CD4-positive, alpha-beta memory T cell (primary cell): ENCODE measurements around the gene ARID4A. TPM values are rescaled to one million over a fixed set of nuclear protein-coding genes. Genes with fewer than 3 reads are reported as not detected.

ENCODE experiments used
- CTCF ChIA-PET: fragments of 350-600 bp; sonication (Branson Sonifier 250); formaldehyde crosslinking; loops from one replicate; lab custom pipeline; 2021; ENCODE audit warnings: inconsistent platforms; ENCODE audit not compliant: partially characterized antibody; lab: Charles Lee
- POLR2A ChIA-PET: fragments of 350-600 bp; sonication (Branson Sonifier 250); formaldehyde crosslinking; loops from one replicate; lab custom pipeline; 2021; ENCODE audit not compliant: partially characterized antibody; lab: Charles Lee
- DNase-seq, 5 donors: peaks; one replicate each; pipeline versions ENCODE4 v3.0.0 to v3.0.0-alpha.2; 2020 to 2022; ENCODE audit warnings: mixed read lengths in 1 of 5
- H3K27ac ChIP-seq: one replicate; pipeline ENCODE4 v1.7.0; 2013; ENCODE audit warnings: low read depth, low read length
- H3K27me3 ChIP-seq: 2 replicates; pipeline ENCODE4 v1.7.0; 2013; ENCODE audit warnings: mild to moderate bottlenecking, low read length, moderate library complexity; ENCODE audit not compliant: insufficient read depth
- H3K36me3 ChIP-seq: 2 replicates; pipeline ENCODE4 v1.7.0; 2013; ENCODE audit warnings: mild to moderate bottlenecking, low read length, moderate library complexity; ENCODE audit not compliant: insufficient read depth
- H3K4me1 ChIP-seq: 2 replicates; pipeline ENCODE4 v1.7.0; 2013; ENCODE audit warnings: mild to moderate bottlenecking, low read length, moderate library complexity; ENCODE audit not compliant: insufficient read depth
- H3K4me3 ChIP-seq, 2 donors: one replicate each; pipeline ENCODE4 v1.7.0; 2013; ENCODE audit warnings: low read length in 2 of 2, mild to moderate bottlenecking in 1 of 2
- H3K9me3 ChIP-seq, 2 donors: one replicate each; pipeline ENCODE4 v1.7.0; 2013; ENCODE audit warnings: low read length in 2 of 2, control low read depth in 1 of 2; ENCODE audit not compliant: control insufficient read depth in 1 of 2
- H3K27ac Mint-ChIP-seq, 7 donors: one replicate each; pipeline ENCODE4 v1.8.0; 2020 to 2021; ENCODE audit warnings: mixed read lengths in 7 of 7, mild to moderate bottlenecking in 6 of 7, inconsistent platforms in 3 of 7, moderate library complexity in 3 of 7
- H3K27me3 Mint-ChIP-seq, 2 donors: one replicate each; pipeline ENCODE4 v1.8.0; 2020 to 2021; ENCODE audit warnings: mixed read lengths in 2 of 2
- H3K36me3 Mint-ChIP-seq, 2 donors: one replicate each; pipeline ENCODE4 v1.8.0; 2020 to 2021; ENCODE audit warnings: mixed read lengths in 2 of 2, inconsistent platforms in 1 of 2, mild to moderate bottlenecking in 1 of 2
- H3K4me1 Mint-ChIP-seq, 4 donors: one replicate each; pipeline ENCODE4 v1.8.0; 2020 to 2021; ENCODE audit warnings: mixed read lengths in 4 of 4, mild to moderate bottlenecking in 1 of 4
- H3K4me3 Mint-ChIP-seq, 8 donors: one replicate each; pipeline ENCODE4 v1.8.0; 2020 to 2021; ENCODE audit warnings: mixed read lengths in 8 of 8, mild to moderate bottlenecking in 7 of 8, moderate library complexity in 6 of 8, inconsistent platforms in 3 of 8
- H3K9me3 Mint-ChIP-seq, 8 donors: one replicate each; pipeline ENCODE4 v1.8.0; 2020 to 2021; ENCODE audit warnings: mixed read lengths in 8 of 8, mild to moderate bottlenecking in 5 of 8, inconsistent platforms in 3 of 8, moderate library complexity in 1 of 8
- intact Hi-C: fragments of 100-400 bp; cut with micrococcal nuclease; formaldehyde crosslinking; loops from one replicate; pipeline ENCODE4 v1.15.1; 2023
- polyA plus RNA-seq, 2 donors: library from polyadenylated mRNA; unstranded; fragments of 300-500 nt; fragmentation: Illumina TruSeq; gene quantifications; one replicate each; pipeline ENCODE4 v1.2.3, GENCODE V29; 2021
- total RNA-seq, 2 experiments: library from RNA; stranded (reverse); gene quantifications; one replicate each; pipeline ENCODE4 v1.2.3, GENCODE V29; 2021

ARID4A gene
- total and polyA plus RNA-seq, 4 experiments from 2014 or later, result 12.8 to 84.1 (median 58.8) TPM

DNA sequence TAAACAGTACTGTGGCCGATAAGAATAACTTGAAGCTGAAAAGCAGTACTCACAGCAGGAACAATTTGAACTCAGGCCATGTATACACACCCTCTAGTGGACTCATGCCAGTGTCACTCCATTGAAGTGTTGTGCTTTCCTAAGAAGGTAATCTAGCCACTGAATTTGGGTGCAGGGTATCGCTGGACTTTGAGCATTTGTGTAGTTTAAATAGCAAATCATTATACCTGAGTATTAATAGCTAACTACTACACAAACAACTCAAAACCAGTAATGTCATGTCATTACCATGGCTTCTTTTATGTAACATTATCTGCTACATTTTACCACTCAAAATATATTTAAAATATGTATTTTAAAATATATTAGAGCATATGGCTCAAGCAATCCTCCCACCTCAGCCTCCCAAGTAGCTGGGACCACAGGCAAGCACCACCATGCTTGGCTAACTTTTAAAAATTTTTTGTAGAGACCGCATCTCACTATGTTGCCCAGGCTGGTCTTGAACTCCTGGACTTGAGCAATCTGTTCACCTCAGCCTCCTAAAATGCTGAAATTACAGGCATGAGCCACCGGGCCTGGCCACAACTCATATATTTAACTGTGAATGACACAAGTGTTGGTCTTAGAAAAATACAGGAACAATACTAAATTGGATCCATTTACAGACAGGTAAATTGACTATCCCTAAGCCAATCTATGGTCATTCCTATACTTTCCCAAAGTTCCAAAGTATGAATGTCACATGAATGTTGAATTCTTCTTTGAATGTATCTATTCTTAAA lies 25.6 kb upstream of the ARID4A start:
- Mint-ChIP-seq H3K27ac (peak overlapping the region in 3 of 7 donors; percentile 12 to 36 (median 36)), H3K4me1 (peaks cover 24 to 54% (median 30%) of the 10 kb centered on the region in 4 donors), H3K9me3 (no peaks in the 10 kb centered on the region), H3K27me3 (no peaks in the 10 kb centered on the region), H3K36me3 (peaks cover 32 to 71% of the 10 kb centered on the region in 2 donors), H3K4me3 (no peak overlapping the region)
- DNase-seq, result no peak
- no peaks in the 10 kb centered on the region for H3K27me3 ChIP-seq
- no peak overlapping the region for H3K4me3 ChIP-seq
- H3K27ac ChIP-seq, result no peak overlapping the region
- intact Hi-C loops, result no loop called here
- peaks cover 45% of the 10 kb centered on the region for H3K4me1 ChIP-seq
- POLR2A ChIA-PET, result interaction anchor here (0.8 to 6.6 kb wide), 3 partner anchors 8 to 34 kb away, joined by 3 to 46 read pairs (median 4); partner anchors contain the start of gene ARID4A
- CTCF ChIA-PET, result no interaction called here
- no peaks in the 10 kb centered on the region for H3K9me3 ChIP-seq
- H3K36me3 ChIP-seq, result peaks cover 59% of the 10 kb centered on the region

DNA sequence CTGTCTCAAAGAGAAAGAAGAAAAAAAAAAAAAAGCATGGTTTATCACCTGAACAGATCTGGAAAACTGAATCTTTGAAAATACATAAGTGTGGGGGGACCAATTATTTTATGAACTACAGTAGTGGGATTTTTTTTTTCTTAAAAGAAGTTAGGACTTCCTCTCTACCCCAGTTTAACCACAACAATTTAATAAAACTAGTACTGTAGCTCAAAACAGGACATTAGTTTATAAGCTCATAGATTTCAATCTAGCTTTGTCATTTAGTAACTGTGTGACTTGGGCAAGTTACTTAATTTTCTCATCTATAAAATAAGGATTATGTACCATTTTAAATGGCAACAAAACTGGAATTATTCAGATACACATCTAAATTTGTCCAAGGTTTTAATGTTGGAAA lies 23.5 kb upstream of the ARID4A start:
- no peak overlapping the region for H3K4me3 ChIP-seq
- peak overlapping the region in 7 of 8 donors; percentile 9 to 62 (median 45) for H3K4me3 Mint-ChIP-seq
- H3K36me3 Mint-ChIP-seq, result peaks cover 33 to 71% of the 10 kb centered on the region in 2 donors
- ChIA-PET CTCF (interaction anchor here (1.4 kb wide), 1 partner anchor 122 kb away, joined by 4 read pairs; no protein-coding TSS in a partner anchor), POLR2A (interaction anchor here (0.7 to 6.6 kb wide), 5 partner anchors 10 to 76 kb away, joined by 3 to 46 read pairs (median 4); partner anchors contain the start of genes ARID4A and PSMA3)
- H3K27me3 Mint-ChIP-seq, result no peaks in the 10 kb centered on the region
- no peaks in the 10 kb centered on the region for H3K9me3 Mint-ChIP-seq
- intact Hi-C loops, result no loop called here
- H3K27ac Mint-ChIP-seq, result peak overlapping the region; percentile 38 to 88 (median 73)
- DNase-seq, result no peak
- H3K27me3 ChIP-seq, result no peaks in the 10 kb centered on the region
- peaks cover 30 to 53% (median 38%) of the 10 kb centered on the region in 4 donors for H3K4me1 Mint-ChIP-seq
- H3K27ac ChIP-seq, result no peak overlapping the region
- peaks cover 49% of the 10 kb centered on the region for H3K36me3 ChIP-seq
- H3K9me3 ChIP-seq, result no peaks in the 10 kb centered on the region
- peaks cover 50% of the 10 kb centered on the region for H3K4me1 ChIP-seq

DNA sequence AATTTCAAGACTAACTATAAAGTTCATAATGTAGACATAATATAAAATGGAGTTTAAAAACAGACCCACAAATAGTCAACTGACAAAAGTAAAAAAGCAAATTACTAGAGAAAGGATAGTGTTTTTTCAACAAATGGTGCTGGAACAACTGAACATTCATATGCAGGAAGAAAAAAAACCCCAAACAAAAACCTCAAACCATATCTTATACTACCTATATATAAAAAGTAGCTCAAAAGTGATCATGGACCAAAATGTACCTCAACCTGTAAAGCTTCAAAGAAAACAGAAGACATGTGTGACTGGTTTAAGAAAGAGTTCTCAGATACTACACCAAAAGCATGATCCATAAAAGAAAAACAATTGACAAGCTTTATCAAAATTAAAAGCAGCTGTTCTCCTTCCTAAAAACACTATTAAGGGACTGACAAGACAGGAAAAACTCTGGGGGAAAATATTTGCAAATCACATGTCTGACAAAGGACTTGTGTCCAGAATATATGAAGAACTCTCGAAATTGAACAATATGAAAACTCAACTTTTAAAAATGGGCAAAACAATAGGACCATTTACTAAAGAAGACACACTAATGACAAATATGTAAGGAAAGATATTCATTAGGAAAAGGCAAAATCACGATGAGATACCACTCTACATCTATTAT lies 22.7 kb upstream of the ARID4A start:
- ChIA-PET POLR2A (interaction anchor here (0.7 to 6.6 kb wide), 5 partner anchors 11 to 77 kb away, joined by 3 to 46 read pairs (median 4); partner anchors contain the start of genes ARID4A and PSMA3), CTCF (interaction anchor here (1.4 kb wide), 1 partner anchor 121 kb away, joined by 4 read pairs; no protein-coding TSS in a partner anchor)
- Mint-ChIP-seq H3K27me3 (no peaks in the 10 kb centered on the region), H3K9me3 (no peaks in the 10 kb centered on the region), H3K27ac (peak overlapping the region in 6 of 7 donors; percentile 0 to 88 (median 64)), H3K4me1 (peaks cover 33 to 53% (median 44%) of the 10 kb centered on the region in 4 donors), H3K36me3 (peaks cover 28 to 71% of the 10 kb centered on the region in 2 donors), H3K4me3 (peak overlapping the region in 6 of 8 donors; percentile 36 to 71 (median 48))
- Histone ChIP-seq H3K27ac (no peak overlapping the region), H3K27me3 (no peaks in the 10 kb centered on the region), H3K9me3 (no peaks in the 10 kb centered on the region), H3K36me3 (peaks cover 44% of the 10 kb centered on the region), H3K4me1 (peaks cover 54% of the 10 kb centered on the region), H3K4me3 (no peak overlapping the region)
- intact Hi-C loops, result no loop called here
- no peak for DNase-seq

DNA sequence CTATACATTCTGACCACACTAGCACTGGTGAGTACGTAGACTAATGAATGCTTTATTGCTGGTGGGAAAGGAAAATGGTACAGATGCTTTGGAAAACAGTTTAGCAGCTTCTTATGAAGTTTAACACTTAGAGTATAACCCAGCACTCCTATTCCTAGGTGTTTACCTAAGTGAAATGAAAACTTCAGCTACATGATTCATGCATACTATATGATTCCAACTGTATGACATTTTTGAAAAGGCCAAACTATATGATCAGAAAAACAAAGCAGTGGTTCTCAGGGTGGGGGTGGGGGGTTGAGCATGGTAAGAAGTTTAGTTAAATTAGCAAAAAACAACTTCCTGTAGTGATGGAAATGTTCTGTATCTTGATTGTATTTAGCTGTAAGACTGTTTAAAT lies 22.1 kb upstream of the ARID4A start:
- no peaks in the 10 kb centered on the region for H3K9me3 Mint-ChIP-seq
- intact Hi-C loops, result no loop called here
- peaks cover 29 to 72% of the 10 kb centered on the region in 2 donors for H3K36me3 Mint-ChIP-seq
- Histone ChIP-seq H3K27ac (no peak overlapping the region), H3K4me3 (no peak overlapping the region), H3K9me3 (no peaks in the 10 kb centered on the region), H3K27me3 (no peaks in the 10 kb centered on the region), H3K4me1 (peaks cover 60% of the 10 kb centered on the region), H3K36me3 (peaks cover 43% of the 10 kb centered on the region)
- H3K4me1 Mint-ChIP-seq, result peaks cover 38 to 56% (median 49%) of the 10 kb centered on the region in 4 donors
- no peaks in the 10 kb centered on the region for H3K27me3 Mint-ChIP-seq
- ChIA-PET CTCF (no interaction called here), POLR2A (interaction anchor here (1.2 to 6.6 kb wide), 4 partner anchors 11 to 77 kb away, joined by 3 to 46 read pairs (median 7); partner anchors contain the start of genes ARID4A and PSMA3)
- peak overlapping the region in 3 of 8 donors; percentile 8 to 71 (median 15) for H3K4me3 Mint-ChIP-seq
- peak overlapping the region in 5 of 7 donors; percentile 31 to 88 (median 65) for H3K27ac Mint-ChIP-seq
- DNase-seq, result no peak

DNA sequence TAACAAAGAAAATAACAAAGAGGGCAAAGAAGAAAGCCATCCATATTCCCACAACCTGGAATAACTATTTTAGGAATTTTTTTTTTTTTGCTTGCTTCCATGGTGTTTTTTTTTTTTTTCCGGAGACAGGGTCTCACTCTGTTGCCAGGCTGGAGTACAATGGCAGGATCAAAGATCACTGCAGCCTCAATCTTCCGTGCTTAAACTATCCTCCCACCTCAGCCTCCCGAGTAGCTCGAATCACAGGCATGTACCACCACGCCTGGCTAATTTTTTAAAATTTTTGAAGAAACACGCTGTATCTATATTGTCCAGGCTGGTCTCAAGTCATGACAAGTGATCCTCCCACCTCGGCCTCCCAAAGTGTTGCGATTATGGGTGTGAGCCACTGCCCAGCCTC lies 20.2 kb upstream of the ARID4A start:
- H3K27me3 ChIP-seq, result no peaks in the 10 kb centered on the region
- H3K36me3 Mint-ChIP-seq, result peaks cover 33 to 71% of the 10 kb centered on the region in 2 donors
- intact Hi-C loops, result no loop called here
- peaks cover 70% of the 10 kb centered on the region for H3K4me1 ChIP-seq
- H3K4me1 Mint-ChIP-seq, result peaks cover 55 to 74% (median 63%) of the 10 kb centered on the region in 4 donors
- ChIA-PET CTCF (interaction anchor here (0.8 kb wide), 1 partner anchor 117 kb away, joined by 4 read pairs; no protein-coding TSS in a partner anchor), POLR2A (interaction anchor here (0.5 to 6.6 kb wide), 3 partner anchors 20 to 82 kb away, joined by 3 to 46 read pairs (median 4); partner anchors contain the start of gene ARID4A)
- H3K9me3 ChIP-seq, result no peaks in the 10 kb centered on the region
- H3K27ac ChIP-seq, result no peak overlapping the region
- no peak for DNase-seq
- peaks cover 25% of the 10 kb centered on the region for H3K36me3 ChIP-seq
- H3K4me3 Mint-ChIP-seq, result peak overlapping the region in 1 of 8 donors; percentile 22
- peaks cover 0 to 2% (median 0%) of the 10 kb centered on the region in 8 donors for H3K9me3 Mint-ChIP-seq
- peak overlapping the region in 2 of 7 donors; percentile 41 to 59 for H3K27ac Mint-ChIP-seq
- H3K4me3 ChIP-seq, result no peak overlapping the region
- H3K27me3 Mint-ChIP-seq, result no peaks in the 10 kb centered on the region

DNA sequence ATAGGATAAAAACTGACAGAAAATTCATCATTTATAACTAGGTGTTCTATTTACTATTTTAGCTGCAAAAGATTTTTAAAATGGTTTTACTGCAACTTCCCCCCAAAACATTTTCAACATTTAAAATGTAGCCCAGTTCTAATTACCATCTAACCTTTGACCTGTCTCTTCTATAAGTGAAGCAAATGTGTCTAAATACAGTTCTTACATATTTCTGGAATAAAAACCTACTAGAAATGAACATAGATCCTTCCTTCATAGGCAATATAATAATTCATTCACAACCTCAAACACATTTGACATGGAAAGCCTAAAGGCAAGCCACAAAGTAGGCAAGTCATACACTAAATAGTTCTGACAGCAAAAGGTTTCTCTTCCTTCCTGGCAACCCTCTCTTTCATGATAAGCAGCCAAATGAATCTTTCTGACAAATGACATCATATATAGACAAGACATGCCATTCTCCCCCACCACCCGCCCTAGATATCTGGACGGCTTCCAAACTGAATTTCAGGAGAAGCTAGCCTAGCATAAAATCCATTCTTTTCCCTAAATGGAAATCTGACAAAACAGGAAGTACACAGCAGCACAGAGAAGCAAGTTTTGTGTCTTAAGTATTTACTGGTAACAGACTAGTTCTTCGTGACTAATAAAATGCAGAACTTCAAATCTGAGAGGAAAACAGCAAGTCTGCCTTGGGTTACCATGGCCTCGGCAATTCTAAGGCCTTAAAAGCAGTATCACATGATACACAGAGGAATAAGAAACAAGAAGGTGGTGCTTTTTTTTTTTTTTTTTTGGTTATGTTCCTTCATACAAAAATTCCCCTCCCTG lies 17.2 kb upstream of the ARID4A start:
- Mint-ChIP-seq H3K4me3 (peak overlapping the region in 7 of 8 donors; percentile 18 to 79 (median 60)), H3K27ac (peak overlapping the region; percentile 85 to 93 (median 91)), H3K27me3 (no peaks in the 10 kb centered on the region), H3K36me3 (peaks cover 46 to 74% of the 10 kb centered on the region in 2 donors), H3K4me1 (peaks cover 57 to 76% (median 61%) of the 10 kb centered on the region in 4 donors), H3K9me3 (peaks cover 0 to 2% (median 0%) of the 10 kb centered on the region in 8 donors)
- H3K27me3 ChIP-seq, result no peaks in the 10 kb centered on the region
- H3K4me3 ChIP-seq, result no peak overlapping the region
- CTCF ChIA-PET, result no interaction called here
- peak overlapping the region; percentile 53 for H3K27ac ChIP-seq
- POLR2A ChIA-PET, result interaction anchor here (0.6 to 2.0 kb wide), 3 partner anchors 17 to 37 kb away, joined by 4 to 10 read pairs (median 4); partner anchors contain the start of genes ARID4A and PSMA3
- intact Hi-C loops, result loop anchor here (2.0 kb wide), 1 partner anchor 16 kb away; no protein-coding TSS in a partner anchor
- peaks cover 76% of the 10 kb centered on the region for H3K4me1 ChIP-seq
- no peaks in the 10 kb centered on the region for H3K9me3 ChIP-seq
- H3K36me3 ChIP-seq, result peaks cover 30% of the 10 kb centered on the region
- peak; percentile 25 to 68 (median 39) for DNase-seq
